Ovary (tissue), 3 donors: Measurements from ENCODE around the gene ABCF3.

Experiments used
- CTCF ChIP-seq, 3 donors: fragments of 450-650 bp in 2 of 3; fragments of 200-600 bp in 1 of 3; IDR thresholded peaks; one replicate each; pipeline versions ENCODE4 v1.5.1 to v1.8.0; 2016 to 2022; ENCODE audit warnings: antibody characterized with exemption in 3 of 3, mild to moderate bottlenecking in 1 of 3
- POLR2A ChIP-seq: fragments of 450-650 bp; IDR thresholded peaks from one replicate; pipeline ENCODE4 v1.6.1; 2017; ENCODE audit warnings: antibody characterized with exemption, mild to moderate bottlenecking, moderate library complexity
- donor health status: DM: no; HTN: no; CAD: no.

GRCh38 chr3:184166671-184167070 is 19.3 kb upstream of the ABCF3 start:
- no peak for TF ChIP-seq POLR2A
- no peak for TF ChIP-seq CTCF (IDR thresholded peaks at IDR 0.05)
